ENCODE results near the gene BTG2.

The BTG2 gene

GRCh38 chr1:203325418-203326091 lies 20.2 kb downstream of the BTG2 start:
- DNase-seq (ENCODE audit: extremely low read depth, low read depth), result no peak
- no peak overlapping the region for H3K4me3 ChIP-seq (replicated peaks; ENCODE audit: low read depth, low read length)
- no peak for TF ChIP-seq CTCF (IDR thresholded peaks at IDR 0.05; ENCODE audit: low read depth, low read length, missing control alignments)

GRCh38 chr1:203326830-203327683 lies 21.7 kb downstream of the BTG2 start:
- no peak for DNase-seq (ENCODE audit: extremely low read depth, low read depth)
- TF ChIP-seq CTCF (IDR thresholded peaks at IDR 0.05; ENCODE audit: low read depth, low read length, missing control alignments), result no peak
- H3K4me3 ChIP-seq (replicated peaks; ENCODE audit: low read depth, low read length), result peak overlapping the region; percentile 40

- DNase-seq (ENCODE audit: extremely low read depth, low read depth), result no peak
- H3K4me3 ChIP-seq (replicated peaks; ENCODE audit: low read depth, low read length), result peak overlapping the region; percentile 40
- peak; percentile 37 for TF ChIP-seq CTCF (IDR thresholded peaks at IDR 0.05; ENCODE audit: low read depth, low read length, missing control alignments)
These were observed 22.6 kb downstream of the BTG2 start for GRCh38 chr1:203327684-203328457.

- H3K4me3 ChIP-seq (replicated peaks; ENCODE audit: low read depth, low read length), result no peak overlapping the region
- TF ChIP-seq CTCF (IDR thresholded peaks at IDR 0.05; ENCODE audit: low read depth, low read length, missing control alignments), result no peak
- no peak for DNase-seq (ENCODE audit: extremely low read depth, low read depth)
These were observed 23.4 kb downstream of the BTG2 start for GRCh38 chr1:203328714-203329122.

GRCh38 chr1:203331224-203331623 lies 25.9 kb downstream of the BTG2 start:
- no peak overlapping the region for H3K4me3 ChIP-seq (replicated peaks; ENCODE audit: low read depth, low read length)
- TF ChIP-seq CTCF (IDR thresholded peaks at IDR 0.05; ENCODE audit: low read depth, low read length, missing control alignments), result no peak
- no peak for DNase-seq (ENCODE audit: extremely low read depth, low read depth)

GRCh38 chr1:203335503-203335902 lies 30.2 kb downstream of the BTG2 start:
- DNase-seq (ENCODE audit: extremely low read depth, low read depth), result no peak
- TF ChIP-seq CTCF (IDR thresholded peaks at IDR 0.05; ENCODE audit: low read depth, low read length, missing control alignments), result no peak
- H3K4me3 ChIP-seq (replicated peaks; ENCODE audit: low read depth, low read length), result no peak overlapping the region
